ENCODE data around the gene DUSP1. TPM values are rescaled to one million over a fixed set of nuclear protein-coding genes. Genes with fewer than 3 reads are reported as not detected.

DUSP1 gene
- total RNA-seq, 1 donor from 2014 or later, result 21.2 TPM

GRCh38 chr5:172726966-172727365, 44.0 kb downstream of the DUSP1 start:
- Mint-ChIP-seq H3K4me3 (no peak overlapping the region), H3K4me1 (peaks cover 6% of the 10 kb centered on the region), H3K36me3 (ENCODE audit: low read depth) (no peaks in the 10 kb centered on the region), H3K9me3 (no peaks in the 10 kb centered on the region), H3K27ac (no peak overlapping the region), H3K27me3 (peaks cover 3% of the 10 kb centered on the region)
- DNase-seq (no peak), ATAC-seq (ENCODE audit: low read depth) (no peak)
- ChIA-PET POLR2A (no interaction called here), CTCF (no interaction called here)
- intact Hi-C loops (cut with micrococcal nuclease), result no loop called here
- TF ChIP-seq CTCF (IDR thresholded peaks at IDR 0.05), result no peak

- H3K4me1 Mint-ChIP-seq, result no peaks in the 10 kb centered on the region
- no peak overlapping the region for H3K27ac Mint-ChIP-seq
- ATAC-seq (ENCODE audit: low read depth) (no peak), DNase-seq (no peak)
- POLR2A ChIA-PET, result no interaction called here
- TF ChIP-seq CTCF (IDR thresholded peaks at IDR 0.05), result no peak
- no peak overlapping the region for H3K4me3 Mint-ChIP-seq
- H3K36me3 Mint-ChIP-seq (ENCODE audit: low read depth), result no peaks in the 10 kb centered on the region
- intact Hi-C loops (cut with micrococcal nuclease), result no loop called here
- no peaks in the 10 kb centered on the region for H3K9me3 Mint-ChIP-seq
- CTCF ChIA-PET, result no interaction called here
- H3K27me3 Mint-ChIP-seq, result peaks cover 3% of the 10 kb centered on the region
Observed at GRCh38 chr5:172725785-172726184, 45.2 kb downstream of the DUSP1 start.

- no peak overlapping the region for H3K27ac Mint-ChIP-seq
- H3K4me1 Mint-ChIP-seq, result no peaks in the 10 kb centered on the region
- no peak for TF ChIP-seq CTCF (IDR thresholded peaks at IDR 0.05)
- ChIA-PET CTCF (interaction anchor here (1.2 kb wide), 1 partner anchor 45 kb away, joined by 4 read pairs; the partner anchor contains the start of gene DUSP1), POLR2A (no interaction called here)
- no peaks in the 10 kb centered on the region for H3K9me3 Mint-ChIP-seq
- H3K36me3 Mint-ChIP-seq (ENCODE audit: low read depth), result no peaks in the 10 kb centered on the region
- intact Hi-C loops (cut with micrococcal nuclease), result no loop called here
- H3K27me3 Mint-ChIP-seq, result peaks cover 3% of the 10 kb centered on the region
- DNase-seq (no peak), ATAC-seq (ENCODE audit: low read depth) (no peak)
- H3K4me3 Mint-ChIP-seq, result no peak overlapping the region
Observed at GRCh38 chr5:172725273-172725672, 45.7 kb downstream of the DUSP1 start.

- intact Hi-C loops (cut with micrococcal nuclease), result no loop called here
Observed at GRCh38 chr5:172724242-172725183, 46.5 kb downstream of the DUSP1 start.

More at GRCh38 chr5:172724242-172725183, 46.5 kb downstream of the DUSP1 start:
- H3K27ac Mint-ChIP-seq, result no peak overlapping the region
- ATAC-seq (ENCODE audit: low read depth) (no peak), DNase-seq (no peak)
- CTCF ChIA-PET, result interaction anchor here (1.2 kb wide), 2 partner anchors 10 to 46 kb away, joined by 4 to 5 read pairs; partner anchors contain the start of gene DUSP1
- no peaks in the 10 kb centered on the region for H3K4me1 Mint-ChIP-seq
- H3K4me3 Mint-ChIP-seq, result no peak overlapping the region
- no peaks in the 10 kb centered on the region for H3K36me3 Mint-ChIP-seq (ENCODE audit: low read depth)
- no peaks in the 10 kb centered on the region for H3K9me3 Mint-ChIP-seq
- POLR2A ChIA-PET, result interaction anchor here (1.5 kb wide), 1 partner anchor 47 kb away, joined by 3 read pairs; no protein-coding TSS in a partner anchor
- peaks cover 3% of the 10 kb centered on the region for H3K27me3 Mint-ChIP-seq
- no peak for TF ChIP-seq CTCF (IDR thresholded peaks at IDR 0.05)

Measured in activated B cell treated with CpG ODN at 0.5 μM for 24 hours (primary cell).